Measurements from ENCODE around the gene FOXP1.

DNA sequence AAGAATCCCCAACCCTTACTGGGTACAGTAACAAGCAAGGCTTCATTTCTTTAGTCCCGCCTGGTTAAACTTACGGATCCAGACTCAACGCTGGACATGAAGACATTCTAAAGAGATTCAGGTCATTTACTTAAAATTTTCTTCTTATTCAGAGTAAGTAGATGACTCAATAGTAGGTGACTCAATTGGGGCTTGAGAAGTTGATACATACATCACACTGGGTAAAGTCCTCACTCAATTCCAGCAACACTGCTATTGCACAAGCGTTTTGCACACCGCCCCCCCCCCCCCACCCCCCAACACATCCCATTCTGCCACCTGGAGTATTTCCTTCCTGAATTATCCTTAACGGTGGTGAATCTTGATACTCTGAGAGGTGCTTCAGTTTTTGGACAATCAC, 610.0 kb downstream of the FOXP1 start:
- TF ChIP-seq, protein P1, sequence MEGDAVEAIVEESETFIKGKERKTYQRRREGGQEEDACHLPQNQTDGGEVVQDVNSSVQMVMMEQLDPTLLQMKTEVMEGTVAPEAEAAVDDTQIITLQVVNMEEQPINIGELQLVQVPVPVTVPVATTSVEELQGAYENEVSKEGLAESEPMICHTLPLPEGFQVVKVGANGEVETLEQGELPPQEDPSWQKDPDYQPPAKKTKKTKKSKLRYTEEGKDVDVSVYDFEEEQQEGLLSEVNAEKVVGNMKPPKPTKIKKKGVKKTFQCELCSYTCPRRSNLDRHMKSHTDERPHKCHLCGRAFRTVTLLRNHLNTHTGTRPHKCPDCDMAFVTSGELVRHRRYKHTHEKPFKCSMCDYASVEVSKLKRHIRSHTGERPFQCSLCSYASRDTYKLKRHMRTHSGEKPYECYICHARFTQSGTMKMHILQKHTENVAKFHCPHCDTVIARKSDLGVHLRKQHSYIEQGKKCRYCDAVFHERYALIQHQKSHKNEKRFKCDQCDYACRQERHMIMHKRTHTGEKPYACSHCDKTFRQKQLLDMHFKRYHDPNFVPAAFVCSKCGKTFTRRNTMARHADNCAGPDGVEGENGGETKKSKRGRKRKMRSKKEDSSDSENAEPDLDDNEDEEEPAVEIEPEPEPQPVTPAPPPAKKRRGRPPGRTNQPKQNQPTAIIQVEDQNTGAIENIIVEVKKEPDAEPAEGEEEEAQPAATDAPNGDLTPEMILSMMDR (IDR thresholded peaks at IDR 0.05), result no peak
- no peak for TF ChIP-seq POLR2AphosphoS5 (IDR thresholded peaks at IDR 0.05; ENCODE audit: low read depth, low read length)
- TF ChIP-seq, protein P2, sequence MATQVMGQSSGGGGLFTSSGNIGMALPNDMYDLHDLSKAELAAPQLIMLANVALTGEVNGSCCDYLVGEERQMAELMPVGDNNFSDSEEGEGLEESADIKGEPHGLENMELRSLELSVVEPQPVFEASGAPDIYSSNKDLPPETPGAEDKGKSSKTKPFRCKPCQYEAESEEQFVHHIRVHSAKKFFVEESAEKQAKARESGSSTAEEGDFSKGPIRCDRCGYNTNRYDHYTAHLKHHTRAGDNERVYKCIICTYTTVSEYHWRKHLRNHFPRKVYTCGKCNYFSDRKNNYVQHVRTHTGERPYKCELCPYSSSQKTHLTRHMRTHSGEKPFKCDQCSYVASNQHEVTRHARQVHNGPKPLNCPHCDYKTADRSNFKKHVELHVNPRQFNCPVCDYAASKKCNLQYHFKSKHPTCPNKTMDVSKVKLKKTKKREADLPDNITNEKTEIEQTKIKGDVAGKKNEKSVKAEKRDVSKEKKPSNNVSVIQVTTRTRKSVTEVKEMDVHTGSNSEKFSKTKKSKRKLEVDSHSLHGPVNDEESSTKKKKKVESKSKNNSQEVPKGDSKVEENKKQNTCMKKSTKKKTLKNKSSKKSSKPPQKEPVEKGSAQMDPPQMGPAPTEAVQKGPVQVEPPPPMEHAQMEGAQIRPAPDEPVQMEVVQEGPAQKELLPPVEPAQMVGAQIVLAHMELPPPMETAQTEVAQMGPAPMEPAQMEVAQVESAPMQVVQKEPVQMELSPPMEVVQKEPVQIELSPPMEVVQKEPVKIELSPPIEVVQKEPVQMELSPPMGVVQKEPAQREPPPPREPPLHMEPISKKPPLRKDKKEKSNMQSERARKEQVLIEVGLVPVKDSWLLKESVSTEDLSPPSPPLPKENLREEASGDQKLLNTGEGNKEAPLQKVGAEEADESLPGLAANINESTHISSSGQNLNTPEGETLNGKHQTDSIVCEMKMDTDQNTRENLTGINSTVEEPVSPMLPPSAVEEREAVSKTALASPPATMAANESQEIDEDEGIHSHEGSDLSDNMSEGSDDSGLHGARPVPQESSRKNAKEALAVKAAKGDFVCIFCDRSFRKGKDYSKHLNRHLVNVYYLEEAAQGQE (IDR thresholded peaks at IDR 0.05; ENCODE audit: insufficient read depth in 1 of 2, low read depth in 2 of 2, low read length in 1 of 2), result no peak
- TF ChIP-seq SIN3A (IDR thresholded peaks at IDR 0.05; ENCODE audit: borderline replicate concordance, insufficient read depth, low read depth, low read length), result no peak
- no peak for TF ChIP-seq TCF7L2 (IDR thresholded peaks at IDR 0.05; ENCODE audit: low read depth, low read length)

Data from Panc1 (cell line).